ENCODE data around the gene SORT1. TPM values are rescaled to one million over a fixed set of nuclear protein-coding genes. Genes with fewer than 3 reads are reported as not detected.

The SORT1 gene
- total and polyA plus RNA-seq, 2 of the 8 experiments (the other 6 are each of a cell fraction or from before 2014, with no cell fraction given) = 18.7 to 69.6 TPM

- no peaks in the 10 kb centered on the region for H3K23me2 ChIP-seq (ENCODE audit: low read depth, low read length)
- H3K14ac ChIP-seq (ENCODE audit: insufficient read length) = no peak overlapping the region
- no peak overlapping the region; a peak in 1 of 8 replicates for H3K4me3 ChIP-seq (ENCODE audit: extremely low read depth in 1 of 4, insufficient read depth in 2 of 4, low read depth in 3 of 4, low read length in 4 of 4)
- H2BK12ac ChIP-seq (ENCODE audit: low read depth, low read length) = no peak overlapping the region
- no peak overlapping the region for H3K27ac ChIP-seq (ENCODE audit: low read depth, low read length)
- H2AFZ ChIP-seq (ENCODE audit: low read length) = no peak overlapping the region
- H4K91ac ChIP-seq (replicated peaks; ENCODE audit: insufficient read length, low read length) = peak overlapping the region; percentile 42
- POLR2A ChIA-PET (ENCODE audit: partially characterized antibody) = interaction anchor here (0.8 to 2.2 kb wide), 6 partner anchors 13 to 134 kb away, joined by 3 to 7 read pairs (median 4); partner anchors contain the start of gene SORT1
- peak; percentile 87 to 98 for DNase-seq (ENCODE audit: low read depth in 1 of 2, low spot score in 2 of 2)
- H3K4me1 ChIP-seq (replicated peaks in 1 of 4; ENCODE audit: control insufficient read depth in 3 of 4, insufficient read depth in 4 of 4, low read length in 3 of 4) = peaks cover 0 to 11% (median 3%) of the 10 kb centered on the region in 4 experiments; a peak in 4 of 7 replicates
- 0 out of 2 replicates have a peak overlapping the region, but pooled peaks have one; percentile 18 for H2BK5ac ChIP-seq (ENCODE audit: low read depth, low read length)
- H4K5ac ChIP-seq (ENCODE audit: insufficient read length, low read depth, low read length) = no peak overlapping the region
- no peak overlapping the region for H3K18ac ChIP-seq (ENCODE audit: extremely low read depth, low read length)
- H4K8ac ChIP-seq (ENCODE audit: extremely low read depth, insufficient read depth, low read length) = peak overlapping the region; percentile 19; the same call in 1 of the 2 replicates
- H2BK20ac ChIP-seq (ENCODE audit: low read length) = no peak overlapping the region
- CTCF ChIA-PET (ENCODE audit: partially characterized antibody) = interaction anchor here (0.6 to 8.5 kb wide), 39 partner anchors 9 to 435 kb away, joined by 3 to 95 read pairs (median 5); partner anchors contain the start of genes CELSR2, MYBPHL, PSRC1 and SARS1
- peak overlapping the region; percentile 73; the same call in 1 of the 2 replicates for H2BK15ac ChIP-seq (ENCODE audit: low read length)
- no peak overlapping the region for H2AK5ac ChIP-seq (ENCODE audit: low read depth, low read length)
- H4K20me1 ChIP-seq (replicated peaks in 1 of 2; ENCODE audit: control insufficient read depth in 1 of 2, insufficient read depth in 2 of 2, low read length in 2 of 2) = peaks cover 0 to 7% of the 10 kb centered on the region in 2 experiments
- peaks cover 11 to 28% (median 16%) of the 10 kb centered on the region in 4 experiments; a peak in 6 of 8 replicates for H3K36me3 ChIP-seq (ENCODE audit: control insufficient read depth in 2 of 4, insufficient read depth in 4 of 4, low read length in 3 of 4)
- H3K27me3 ChIP-seq (replicated peaks in 1 of 4; ENCODE audit: control insufficient read depth in 3 of 4, extremely low read depth in 1 of 4, insufficient read depth in 3 of 4, low read length in 3 of 4) = no peaks in the 10 kb centered on the region
- no peak overlapping the region for H3K4me2 ChIP-seq (ENCODE audit: insufficient read depth in 1 of 2, low read depth in 2 of 2, low read length in 2 of 2)
- H3K79me2 ChIP-seq (ENCODE audit: control insufficient read depth in 1 of 2, insufficient read depth in 2 of 2, low read length in 2 of 2) = no peaks in the 10 kb centered on the region
- H3K23ac ChIP-seq (ENCODE audit: insufficient read length) = no peak overlapping the region
- no peak overlapping the region for H3K4ac ChIP-seq (replicated peaks; ENCODE audit: insufficient read length, low read depth, low read length)
- WGBS, 2 experiments (ENCODE audit: extremely low coverage in 1 of 2, insufficient coverage in 1 of 2, insufficient read length in 1 of 2, insufficient replicate concordance in 2 of 2, low coverage in 1 of 2, low lambda C conversion rate in 2 of 2, missing lambda C conversion rate in 1 of 2) = 44% methylated on average over 24 of the region's 29 CpGs; no CpG with 5 or more reads in 1 of the 2 experiments
- H3K9me3 ChIP-seq (ENCODE audit: insufficient read depth in 2 of 2, low read depth in 1 of 2, low read length in 1 of 2) = no peaks in the 10 kb centered on the region
- no peak overlapping the region for H3K9ac ChIP-seq (replicated peaks in 1 of 4; ENCODE audit: extremely low read depth in 1 of 4, low read depth in 3 of 4, low read length in 3 of 4)
- peak; percentile 96 for FAIRE-seq
- no peaks in the 10 kb centered on the region for H3K79me1 ChIP-seq (ENCODE audit: low read depth, low read length)
- no peak overlapping the region for H2BK120ac ChIP-seq (replicated peaks; ENCODE audit: low read depth, low read length)
- H3K56ac ChIP-seq (replicated peaks; ENCODE audit: insufficient read length, low read depth, low read length) = no peak overlapping the region
- TF ChIP-seq KDM5A (IDR thresholded peaks at IDR 0.05; ENCODE audit: low read length) = no peak; the same call in 1 of the 2 replicates
- TF ChIP-seq CBX8 (IDR thresholded peaks at IDR 0.05; ENCODE audit: borderline replicate concordance, low read depth, low read length) = no peak
- peak; percentile 83 for TF ChIP-seq POLR2AphosphoS5 (IDR thresholded peaks at IDR 0.05; ENCODE audit: low read depth, low read length)
- no peak for TF ChIP-seq SP2 (IDR thresholded peaks at IDR 0.05; ENCODE audit: low read length)
These were observed 133.9 kb downstream of the SORT1 start for GRCh38 chr1:109263597-109264378.
